GM12864 (cell line): ENCODE data around the gene ZNF414.

Experiments
- DNase-seq: peaks from one replicate; pipeline ENCODE4 v3.0.0-alpha.2; 2011; ENCODE audit warnings: low read depth
- H3K4me3 ChIP-seq: 2 replicates; pipeline ENCODE4 v1.5.1; 2011; ENCODE audit warnings: mild to moderate bottlenecking, low read depth, low read length, control low read depth
- TF ChIP-seq, protein P1 (sequence below): IDR thresholded peaks from 2 replicates; pipeline ENCODE4 v1.5.1; 2011; ENCODE audit warnings: low read depth, mild to moderate bottlenecking, moderate library complexity, low read length, control low read depth, inconsistent platforms; ENCODE audit errors: missing control alignments

Gene ZNF414

DNA sequence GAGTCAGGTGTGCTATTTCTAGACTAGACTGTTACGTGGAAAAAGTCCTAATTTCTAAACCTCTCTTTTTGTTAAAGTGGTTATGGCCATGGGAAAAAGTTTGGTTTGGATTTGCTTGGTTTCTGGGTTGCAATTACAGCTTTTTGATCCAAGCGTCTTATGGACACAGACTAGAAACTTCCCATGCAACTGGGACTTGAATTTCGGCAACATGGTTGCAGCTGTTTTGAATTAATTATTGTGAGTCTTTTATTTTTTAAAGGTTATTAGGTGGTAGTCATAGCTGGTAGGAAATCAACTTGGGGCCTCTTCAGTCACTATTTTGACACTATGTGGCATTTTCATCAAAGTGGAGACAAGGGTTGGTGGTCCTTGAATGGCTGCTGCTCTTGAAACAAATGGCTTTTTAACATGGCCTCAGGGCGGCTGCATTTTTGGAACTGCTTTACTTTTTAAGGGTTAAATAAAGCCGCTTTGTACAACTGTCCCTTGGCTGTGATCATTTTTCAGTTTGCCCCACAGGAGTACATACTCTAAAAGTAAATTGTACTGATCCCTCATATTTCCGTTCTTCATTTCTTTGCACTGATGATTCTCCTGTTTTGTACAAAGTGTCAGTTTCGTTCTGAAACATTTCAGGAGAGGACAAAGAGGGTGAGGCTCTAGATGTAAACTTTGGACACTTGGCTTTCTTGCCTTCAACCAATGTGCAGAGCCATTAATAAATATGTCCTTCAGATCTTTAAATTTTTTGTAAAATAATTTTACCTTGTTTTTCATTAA lies 53.3 kb downstream of the ZNF414 start:
- no peak overlapping the region for H3K4me3 ChIP-seq
- TF ChIP-seq, protein P1, sequence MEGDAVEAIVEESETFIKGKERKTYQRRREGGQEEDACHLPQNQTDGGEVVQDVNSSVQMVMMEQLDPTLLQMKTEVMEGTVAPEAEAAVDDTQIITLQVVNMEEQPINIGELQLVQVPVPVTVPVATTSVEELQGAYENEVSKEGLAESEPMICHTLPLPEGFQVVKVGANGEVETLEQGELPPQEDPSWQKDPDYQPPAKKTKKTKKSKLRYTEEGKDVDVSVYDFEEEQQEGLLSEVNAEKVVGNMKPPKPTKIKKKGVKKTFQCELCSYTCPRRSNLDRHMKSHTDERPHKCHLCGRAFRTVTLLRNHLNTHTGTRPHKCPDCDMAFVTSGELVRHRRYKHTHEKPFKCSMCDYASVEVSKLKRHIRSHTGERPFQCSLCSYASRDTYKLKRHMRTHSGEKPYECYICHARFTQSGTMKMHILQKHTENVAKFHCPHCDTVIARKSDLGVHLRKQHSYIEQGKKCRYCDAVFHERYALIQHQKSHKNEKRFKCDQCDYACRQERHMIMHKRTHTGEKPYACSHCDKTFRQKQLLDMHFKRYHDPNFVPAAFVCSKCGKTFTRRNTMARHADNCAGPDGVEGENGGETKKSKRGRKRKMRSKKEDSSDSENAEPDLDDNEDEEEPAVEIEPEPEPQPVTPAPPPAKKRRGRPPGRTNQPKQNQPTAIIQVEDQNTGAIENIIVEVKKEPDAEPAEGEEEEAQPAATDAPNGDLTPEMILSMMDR, result no peak
- no peak for DNase-seq
